ENCODE data around the gene IL17REL.
"Not testable (repeated sequence)": the region's sequence is repeated elsewhere in the genome, so short reads cannot be mapped to it uniquely, and the experiment has no call there.

IL17REL gene

DNA sequence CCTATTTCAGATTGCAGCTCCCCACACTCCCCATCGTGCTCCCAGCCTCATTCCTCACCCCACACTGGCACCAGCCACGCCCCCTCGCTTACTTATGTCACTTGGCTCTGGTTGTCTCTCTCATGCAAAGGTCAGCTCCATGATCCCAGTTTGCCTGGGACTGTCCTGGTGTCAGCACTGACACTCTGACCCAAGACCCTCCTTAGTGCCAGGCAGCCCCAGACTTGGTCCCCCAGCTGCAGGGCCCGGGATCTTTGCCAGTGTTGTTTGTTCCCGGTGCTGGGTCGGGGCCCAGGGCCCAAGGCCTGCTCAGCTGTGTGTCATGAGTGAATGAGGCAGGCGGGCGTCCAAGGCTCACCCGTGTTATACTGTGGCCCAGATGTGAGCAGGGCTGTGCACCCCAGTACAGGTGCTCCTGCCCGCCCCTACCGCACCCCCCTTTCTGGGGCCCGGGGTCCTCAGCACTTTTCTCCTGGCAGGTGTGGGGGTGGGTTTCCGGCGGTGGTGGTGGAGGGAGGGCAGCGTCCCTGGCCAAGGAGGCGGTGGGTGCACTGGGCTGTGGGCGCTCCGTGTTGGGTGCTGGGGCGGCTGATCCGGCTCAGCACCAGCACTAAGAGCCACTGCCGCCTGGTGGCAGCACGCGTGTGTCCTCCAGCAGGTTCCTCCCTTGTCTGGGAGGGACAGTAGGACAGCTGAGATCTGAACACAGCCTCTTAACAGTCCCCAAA is 19.5 kb downstream of the IL17REL start:
- H3K4me3 ChIP-seq (replicated peaks; ENCODE audit: low read depth, low read length), result no peak overlapping the region
- no peak for DNase-seq (ENCODE audit: extremely low read depth, low read depth)
- TF ChIP-seq, protein P1, sequence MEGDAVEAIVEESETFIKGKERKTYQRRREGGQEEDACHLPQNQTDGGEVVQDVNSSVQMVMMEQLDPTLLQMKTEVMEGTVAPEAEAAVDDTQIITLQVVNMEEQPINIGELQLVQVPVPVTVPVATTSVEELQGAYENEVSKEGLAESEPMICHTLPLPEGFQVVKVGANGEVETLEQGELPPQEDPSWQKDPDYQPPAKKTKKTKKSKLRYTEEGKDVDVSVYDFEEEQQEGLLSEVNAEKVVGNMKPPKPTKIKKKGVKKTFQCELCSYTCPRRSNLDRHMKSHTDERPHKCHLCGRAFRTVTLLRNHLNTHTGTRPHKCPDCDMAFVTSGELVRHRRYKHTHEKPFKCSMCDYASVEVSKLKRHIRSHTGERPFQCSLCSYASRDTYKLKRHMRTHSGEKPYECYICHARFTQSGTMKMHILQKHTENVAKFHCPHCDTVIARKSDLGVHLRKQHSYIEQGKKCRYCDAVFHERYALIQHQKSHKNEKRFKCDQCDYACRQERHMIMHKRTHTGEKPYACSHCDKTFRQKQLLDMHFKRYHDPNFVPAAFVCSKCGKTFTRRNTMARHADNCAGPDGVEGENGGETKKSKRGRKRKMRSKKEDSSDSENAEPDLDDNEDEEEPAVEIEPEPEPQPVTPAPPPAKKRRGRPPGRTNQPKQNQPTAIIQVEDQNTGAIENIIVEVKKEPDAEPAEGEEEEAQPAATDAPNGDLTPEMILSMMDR (IDR thresholded peaks at IDR 0.05; ENCODE audit: low read depth, low read length, missing control alignments), result peak; percentile 80

- no peak overlapping the region for H3K4me3 ChIP-seq (replicated peaks; ENCODE audit: low read depth, low read length)
- no peak for DNase-seq (ENCODE audit: extremely low read depth, low read depth)
- TF ChIP-seq, protein P1 (IDR thresholded peaks at IDR 0.05; ENCODE audit: low read depth, low read length, missing control alignments), result no peak
Measured at GRCh38 chr22:49991907-49992533, 20.5 kb downstream of the IL17REL start.

DNA sequence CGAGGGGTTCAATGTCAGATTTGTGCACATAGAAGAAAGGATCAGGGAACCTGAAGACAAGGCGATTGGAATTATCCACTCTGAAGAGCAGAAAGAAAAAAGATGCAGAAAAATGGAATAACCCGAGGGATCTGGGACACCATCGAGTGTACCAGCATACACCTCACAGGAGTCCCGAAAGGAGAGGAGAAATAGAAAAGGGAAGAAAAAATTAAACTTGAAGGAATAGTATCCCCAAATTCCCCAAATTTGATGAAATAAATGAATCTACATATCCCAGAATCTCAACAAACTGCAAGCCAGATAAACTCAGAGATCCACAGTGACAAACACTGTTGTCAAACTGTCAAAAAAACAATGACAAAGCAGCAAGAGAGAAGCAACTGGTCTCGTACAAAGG is 21.4 kb downstream of the IL17REL start:
- H3K4me3 ChIP-seq (replicated peaks; ENCODE audit: low read depth, low read length), result no peak overlapping the region
- TF ChIP-seq, protein P1 (IDR thresholded peaks at IDR 0.05; ENCODE audit: low read depth, low read length, missing control alignments), result no peak
- no peak for DNase-seq (ENCODE audit: extremely low read depth, low read depth)

GRCh38 chr22:49989826-49990225 is 22.7 kb downstream of the IL17REL start:
- H3K4me3 ChIP-seq (replicated peaks; ENCODE audit: low read depth, low read length); DNase-seq (ENCODE audit: extremely low read depth, low read depth): not testable (repeated sequence)

- no peak overlapping the region for H3K4me3 ChIP-seq (replicated peaks; ENCODE audit: low read depth, low read length)
- TF ChIP-seq, protein P1 (IDR thresholded peaks at IDR 0.05; ENCODE audit: low read depth, low read length, missing control alignments), result no peak
- DNase-seq (ENCODE audit: extremely low read depth, low read depth), result no peak
Measured at GRCh38 chr22:49986325-49986724, 26.2 kb downstream of the IL17REL start.

DNA sequence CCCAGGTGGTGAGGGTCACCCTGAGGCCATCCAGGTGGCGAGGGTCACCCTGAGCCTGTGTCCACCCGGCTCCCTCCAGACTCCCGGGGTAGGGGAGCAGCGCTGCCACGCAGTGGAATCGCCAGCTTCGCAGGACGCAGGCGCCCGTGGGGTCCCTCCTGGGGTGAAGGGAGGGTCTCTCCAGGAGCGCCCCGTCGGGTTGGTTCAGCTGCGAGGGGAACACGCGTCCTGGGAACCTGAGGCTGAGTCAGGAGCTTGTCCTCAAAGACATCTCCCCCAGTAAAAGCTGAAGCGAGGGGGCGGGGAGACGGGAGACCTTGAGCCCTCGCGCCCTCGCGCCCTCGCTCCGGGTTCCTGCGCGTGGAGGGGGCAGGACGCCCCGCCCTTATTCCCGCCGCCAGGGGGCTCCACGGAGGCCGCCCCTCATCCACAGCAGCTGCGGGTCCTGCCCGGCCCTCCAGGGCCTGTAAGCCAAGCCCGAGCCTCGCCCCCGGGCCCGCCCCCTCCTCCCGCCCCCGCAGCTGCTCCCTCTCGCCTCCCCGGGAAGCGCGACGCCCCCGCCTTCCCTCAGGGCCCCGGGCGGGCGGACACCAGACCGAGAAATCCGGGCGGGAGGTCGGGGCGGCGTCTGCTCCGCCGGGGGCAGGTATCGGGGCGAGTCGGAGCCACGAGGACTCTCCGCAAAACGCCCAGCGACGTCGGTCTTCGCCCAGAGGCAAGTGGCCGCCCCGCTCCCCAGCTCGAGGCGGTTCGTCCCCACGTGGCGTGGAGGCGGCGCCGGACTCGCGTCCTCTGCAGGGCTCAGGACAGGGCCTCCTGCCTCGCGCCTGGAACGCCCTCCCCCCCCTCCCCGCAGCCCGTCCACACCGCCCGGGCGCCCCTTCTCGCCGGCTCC is 29.2 kb downstream of the IL17REL start:
- DNase-seq (ENCODE audit: extremely low read depth, low read depth), result no peak
- no peak overlapping the region for H3K4me3 ChIP-seq (replicated peaks; ENCODE audit: low read depth, low read length)
- TF ChIP-seq, protein P1 (IDR thresholded peaks at IDR 0.05; ENCODE audit: low read depth, low read length, missing control alignments), result peak; percentile 28

DNA sequence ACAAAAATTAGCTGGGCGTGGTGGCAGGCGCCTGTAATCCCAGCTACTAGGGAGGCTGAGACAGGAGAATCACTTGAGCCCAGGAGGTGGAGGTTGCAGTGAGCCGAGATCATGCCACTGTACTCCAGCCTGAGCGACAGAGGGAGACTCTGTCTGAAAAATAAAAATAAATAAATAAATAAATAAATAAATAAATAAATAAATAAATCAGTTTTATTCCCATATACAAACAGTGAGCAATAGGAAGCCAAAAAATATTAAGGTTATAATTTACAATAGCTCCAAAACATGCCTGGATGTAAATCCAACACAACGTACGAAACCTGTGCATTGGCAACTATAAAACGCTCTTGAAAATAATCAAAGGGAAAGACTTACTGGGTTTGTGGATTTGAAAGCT is 30.8 kb downstream of the IL17REL start:
- H3K4me3 ChIP-seq (replicated peaks; ENCODE audit: low read depth, low read length); DNase-seq (ENCODE audit: extremely low read depth, low read depth): not testable (repeated sequence)

All from HFF-Myc (cell line).